ENCODE results near the gene RAPGEF3.

RAPGEF3 gene

GRCh38 chr12:47717443-47718193 lies 41.1 kb downstream of the RAPGEF3 start:
- peak; percentile 61 for DNase-seq

GRCh38 chr12:47717046-47717442 lies 41.6 kb downstream of the RAPGEF3 start:
- no peak for DNase-seq

DNA sequence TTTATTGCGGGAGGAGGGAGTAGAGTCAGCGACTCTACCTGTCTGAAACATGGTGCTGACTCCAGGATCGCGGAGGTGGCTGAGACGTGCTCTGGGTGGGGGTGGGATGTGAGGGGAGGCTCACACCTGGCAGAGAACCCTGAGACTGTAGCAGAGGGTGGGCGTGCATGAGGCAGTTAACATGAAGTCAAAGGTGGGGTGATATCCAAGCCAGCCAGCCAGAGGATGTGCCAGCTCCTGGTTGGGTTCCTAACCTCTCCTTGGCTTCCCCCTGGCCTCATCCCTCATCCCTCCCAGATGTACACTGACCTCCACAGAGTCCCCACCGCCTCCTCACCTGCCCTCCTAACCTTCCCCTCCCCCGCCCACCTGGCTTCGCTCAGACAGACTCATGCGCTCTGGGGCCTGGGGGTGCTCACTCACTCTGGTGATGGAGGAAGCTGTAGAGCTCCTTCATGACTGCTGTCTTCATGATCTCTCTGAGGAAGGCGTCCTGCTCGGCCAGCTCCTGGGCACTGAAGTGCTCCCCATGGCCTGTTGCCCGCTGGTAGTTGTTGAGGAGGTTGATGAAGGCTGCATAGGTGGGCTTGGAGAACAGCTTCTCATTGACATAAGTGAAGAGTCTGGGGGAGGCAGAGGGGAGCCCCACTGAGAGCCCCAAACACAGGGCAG lies 42.7 kb downstream of the RAPGEF3 start:
- DNase-seq = no peak

DNA sequence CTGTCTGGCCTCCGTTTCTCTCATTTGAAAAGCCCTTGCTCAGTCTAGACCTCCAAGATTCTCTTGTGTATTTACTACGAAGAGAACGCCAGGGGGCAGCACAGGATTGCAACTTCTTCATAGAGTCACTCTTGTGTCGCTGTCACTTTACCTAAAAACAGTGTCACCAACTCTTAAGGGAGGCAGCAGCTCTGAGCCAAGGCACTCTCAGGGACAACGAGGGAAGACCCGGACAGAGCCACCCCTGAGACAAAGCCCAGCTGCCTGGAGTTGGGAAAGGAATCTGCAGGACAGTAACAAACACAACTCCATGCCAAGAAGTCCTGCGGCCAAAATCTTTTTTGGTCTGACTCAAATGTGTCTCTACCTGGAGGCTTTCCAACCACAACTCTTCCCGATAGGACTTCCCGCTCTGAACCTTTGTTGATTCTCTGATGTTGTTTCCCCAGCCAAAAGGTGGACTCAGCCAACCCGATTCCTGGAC lies 43.2 kb downstream of the RAPGEF3 start:
- peak; percentile 84 for DNase-seq

DNA sequence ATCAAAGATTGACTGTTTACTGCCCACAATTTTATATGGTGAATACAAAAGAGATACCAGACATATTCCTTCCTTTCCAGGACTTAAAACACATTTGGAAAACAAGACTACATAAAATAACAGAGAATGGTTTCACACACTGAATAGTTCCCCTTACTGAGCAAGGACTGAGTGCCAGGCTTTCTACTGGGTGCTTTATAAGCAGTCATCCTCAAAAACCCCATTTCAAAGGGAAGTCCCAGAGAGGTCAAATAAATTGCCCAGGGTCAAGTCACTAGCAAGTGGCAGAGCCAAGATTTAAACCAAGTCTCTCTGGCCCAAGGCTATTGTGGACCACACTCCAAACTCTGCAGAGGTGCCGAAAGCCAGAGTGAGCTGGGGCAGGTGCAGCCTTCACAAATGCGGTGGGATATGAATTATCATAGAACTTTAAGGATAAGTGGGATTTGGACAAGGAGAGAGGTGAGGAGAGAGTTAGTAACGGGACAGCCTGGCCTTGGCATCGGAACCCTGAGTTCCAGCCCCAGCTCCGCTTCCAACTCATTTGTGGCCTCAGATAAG lies 43.8 kb downstream of the RAPGEF3 start:
- no peak for DNase-seq

DNA sequence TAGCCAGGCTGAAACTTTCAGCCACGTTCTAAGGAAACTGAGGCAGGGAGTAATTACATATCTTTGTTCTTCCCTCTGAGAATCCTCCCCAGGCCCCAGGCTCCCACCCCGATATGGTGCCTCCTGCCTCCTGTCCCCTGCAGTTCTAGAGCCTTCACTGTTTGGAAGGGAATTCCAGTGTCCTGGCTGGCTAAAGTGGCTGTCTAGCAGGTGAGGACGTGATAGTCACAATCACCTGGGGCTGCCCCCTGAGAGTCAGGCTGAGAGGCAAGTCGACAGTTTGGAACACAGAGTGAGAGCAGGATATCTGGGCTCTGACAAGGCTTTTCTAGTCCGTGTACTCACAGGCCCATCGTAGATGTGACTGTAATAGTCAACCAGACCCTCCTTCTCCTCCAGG lies 46.5 kb downstream of the RAPGEF3 start:
- no peak for DNase-seq

GRCh38 chr12:47711448-47711847 lies 47.2 kb downstream of the RAPGEF3 start:
- DNase-seq = no peak

GRCh38 chr12:47710278-47710677 lies 48.4 kb downstream of the RAPGEF3 start:
- no peak for DNase-seq

- DNase-seq = no peak
These were observed 49.0 kb downstream of the RAPGEF3 start for GRCh38 chr12:47709671-47710070.

DNA sequence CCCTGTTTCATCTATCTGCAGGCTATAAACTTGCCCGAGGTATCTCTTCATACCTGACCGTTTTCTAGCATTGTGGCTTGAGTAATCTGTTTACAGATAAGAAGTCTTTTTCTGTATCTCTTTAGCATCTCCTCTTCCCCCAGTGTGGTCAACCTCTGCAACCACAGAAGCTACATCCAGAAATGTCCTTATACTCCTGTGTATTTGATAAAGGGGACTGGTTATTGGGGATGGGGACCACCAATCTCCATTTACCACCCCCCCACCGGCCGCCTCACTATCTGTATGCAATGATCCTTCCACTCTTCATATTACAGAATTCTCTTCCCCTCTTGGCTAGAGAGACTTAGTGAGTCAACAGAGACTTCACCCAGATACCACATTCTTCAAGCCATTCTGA lies 49.4 kb downstream of the RAPGEF3 start:
- no peak for DNase-seq

- DNase-seq = no peak
These were observed 50.7 kb downstream of the RAPGEF3 start for GRCh38 chr12:47707905-47708543.

- no peak for DNase-seq
These were observed 51.3 kb downstream of the RAPGEF3 start for GRCh38 chr12:47707355-47707754.

- peak; percentile 94 for DNase-seq
These were observed 52.9 kb downstream of the RAPGEF3 start, which contains the start of gene RPAP3 for GRCh38 chr12:47705566-47706425. Gene RPAP3, minus strand, starts transcription at chr12:47706030. Its CDS starts 3,190 bp downstream, at chr12:47702840.

DNA sequence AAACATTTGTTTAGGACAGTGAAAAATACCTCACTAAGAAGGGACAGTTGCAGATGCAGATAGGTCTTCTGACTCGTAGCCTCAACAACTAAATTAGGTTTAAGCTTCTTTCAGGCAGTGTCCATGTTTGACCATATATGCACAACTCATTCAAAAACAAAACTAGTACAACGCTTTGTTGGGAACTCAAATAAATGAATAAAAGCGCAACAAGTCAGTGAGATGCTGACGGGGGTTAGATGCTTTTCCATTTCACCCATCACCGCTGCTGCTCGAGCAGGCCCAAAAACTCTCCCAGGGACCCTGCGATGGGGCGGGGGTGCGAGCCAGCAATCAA lies 53.5 kb downstream of the RAPGEF3 start:
- no peak for DNase-seq

DNA sequence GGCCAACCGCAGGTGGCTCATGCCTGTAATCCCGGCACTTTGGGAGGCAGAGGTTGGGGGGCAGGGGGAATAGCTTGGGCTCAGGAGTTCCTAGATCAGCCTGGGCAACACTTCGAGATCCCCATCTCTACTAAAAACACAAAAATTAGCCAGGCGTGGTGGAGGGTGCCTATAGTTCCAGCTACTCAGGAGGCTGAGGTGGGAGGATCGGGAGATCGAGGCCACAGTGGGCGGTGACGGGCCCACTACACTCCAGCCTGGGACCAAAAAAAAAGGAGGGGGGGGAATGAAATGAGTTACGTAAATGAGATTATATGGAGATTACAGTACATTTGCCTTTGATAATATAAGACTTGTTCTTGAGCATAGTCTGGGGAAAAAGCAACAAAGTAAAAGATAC lies 54.0 kb downstream of the RAPGEF3 start:
- DNase-seq = no peak

GRCh38 chr12:47700263-47700662 lies 58.4 kb downstream of the RAPGEF3 start:
- DNase-seq = no peak

DNA sequence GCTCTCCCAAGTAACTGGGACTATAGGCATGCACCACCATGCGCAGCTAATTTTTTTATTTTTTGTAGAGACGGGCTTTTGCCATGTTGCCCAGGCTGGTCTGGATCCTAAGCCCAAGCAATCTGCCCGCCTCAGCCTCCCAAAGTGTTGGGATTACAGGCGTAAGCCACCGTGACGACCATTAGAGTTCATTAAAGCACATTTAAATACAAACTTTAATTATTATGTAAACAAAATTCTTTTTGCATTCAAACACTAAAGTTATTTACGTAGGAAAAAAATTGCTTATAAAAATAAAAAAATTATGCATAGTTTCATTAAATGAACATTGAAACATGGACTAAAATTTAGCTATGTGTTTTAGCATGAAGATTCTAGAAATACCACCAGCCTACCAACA lies 60.0 kb downstream of the RAPGEF3 start:
- DNase-seq = no peak

GRCh38 chr12:47698055-47698454 lies 60.6 kb downstream of the RAPGEF3 start:
- DNase-seq = no peak

- no peak for DNase-seq
These were observed 69.5 kb downstream of the RAPGEF3 start for GRCh38 chr12:47689215-47689614.

GRCh38 chr12:47687636-47688035 lies 71.0 kb downstream of the RAPGEF3 start:
- no peak for DNase-seq

DNA sequence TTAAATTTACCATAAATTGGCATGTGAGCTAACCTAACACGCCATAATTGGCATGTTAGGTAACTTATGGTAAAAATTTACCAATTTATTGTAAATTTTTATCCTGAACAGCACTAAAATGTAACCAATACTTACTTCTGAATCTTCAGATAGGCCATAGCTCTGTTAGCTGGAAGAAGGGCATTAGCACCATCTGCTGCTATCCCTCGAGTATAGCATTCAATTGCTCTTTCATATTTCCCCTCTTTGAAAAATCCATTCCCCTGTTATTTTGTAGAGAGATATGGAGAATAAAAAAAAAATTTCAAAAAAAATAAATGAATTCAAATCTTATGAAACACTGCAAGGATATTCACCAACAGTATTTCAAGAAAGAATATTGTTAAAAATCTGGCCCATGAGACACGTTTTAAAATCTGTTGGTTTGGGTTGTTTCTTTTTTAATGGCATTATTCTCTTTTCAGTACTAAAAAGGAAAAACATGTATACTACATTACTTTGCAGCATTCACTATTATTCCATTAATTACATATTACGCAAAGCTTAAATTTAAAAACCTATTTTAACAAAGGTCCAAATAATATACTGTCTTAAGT lies 71.9 kb downstream of the RAPGEF3 start:
- peak; percentile 42 for DNase-seq
